Stimulated activated CD4-positive, alpha-beta T cell treated with anti-CD3 and anti-CD28 coated beads, TNF-alpha, amount 100 ng/mL, for 1 hour (primary cell): ENCODE measurements around the gene SCN2A.
"Not testable (repeated sequence)": the region's sequence is repeated elsewhere in the genome, so short reads cannot be mapped to it uniquely, and the experiment has no call there.

Experiments used
- DNase-seq, 3 donors: peaks; one replicate each; pipeline ENCODE4 v3.0.0-alpha.2; 2020; ENCODE audit warnings: low read depth in 3 of 3, low spot score in 1 of 3

SCN2A gene

DNA sequence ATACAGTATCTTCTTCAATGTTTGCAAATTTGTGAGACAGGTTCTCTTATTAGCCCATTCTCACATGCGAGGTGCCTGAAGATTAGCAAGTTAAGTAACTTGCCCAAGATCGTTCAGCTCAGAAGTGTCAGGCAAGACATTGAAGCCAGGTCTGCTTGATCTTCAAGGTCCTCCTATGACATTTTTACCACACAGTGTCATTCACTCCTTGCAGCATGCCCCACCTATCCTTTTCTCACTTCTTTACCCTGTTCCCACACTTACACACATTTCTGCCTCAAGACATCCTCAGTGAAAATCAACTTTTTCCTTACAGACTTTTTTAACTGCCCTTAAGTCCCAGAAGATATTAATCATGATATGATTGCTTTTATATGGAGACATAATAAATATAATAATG, 73.8 kb downstream of the SCN2A start:
- DNase-seq, result no peak

DNA sequence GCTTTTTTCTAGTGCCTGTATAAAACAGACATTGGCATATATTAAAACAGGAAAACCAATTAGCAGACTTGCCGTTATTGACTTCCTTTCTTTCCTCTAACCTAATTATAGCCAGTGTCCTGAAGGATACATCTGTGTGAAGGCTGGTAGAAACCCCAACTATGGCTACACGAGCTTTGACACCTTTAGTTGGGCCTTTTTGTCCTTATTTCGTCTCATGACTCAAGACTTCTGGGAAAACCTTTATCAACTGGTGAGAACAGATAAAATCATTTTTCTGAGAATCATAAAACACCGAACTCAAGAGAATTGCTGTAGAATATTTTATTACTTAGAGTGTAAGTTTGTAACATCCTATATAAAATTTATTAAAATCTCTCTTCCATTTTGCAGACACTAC, 74.3 kb downstream of the SCN2A start:
- DNase-seq, result no peak

- DNase-seq, result no peak
These were observed 89.1 kb downstream of the SCN2A start for GRCh38 chr2:165328272-165328671.

DNA sequence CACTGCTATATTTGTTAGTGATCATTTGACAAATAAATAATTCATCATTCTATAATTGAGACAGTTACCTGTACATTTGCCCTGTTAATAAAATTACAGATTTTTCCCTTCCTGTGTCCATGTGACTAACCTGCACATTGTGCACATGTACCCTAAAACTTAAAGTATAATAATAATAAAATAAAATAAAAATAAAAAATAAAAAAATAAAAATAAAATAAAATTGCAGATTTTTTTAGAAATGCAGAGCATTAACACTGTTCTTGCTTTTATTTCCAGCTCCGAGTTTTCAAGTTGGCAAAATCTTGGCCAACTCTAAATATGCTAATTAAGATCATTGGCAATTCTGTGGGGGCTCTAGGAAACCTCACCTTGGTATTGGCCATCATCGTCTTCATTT, 105.1 kb downstream of the SCN2A start:
- not testable (repeated sequence) for DNase-seq

GRCh38 chr2:165348441-165348840, 109.2 kb downstream of the SCN2A start:
- DNase-seq, result no peak

DNA sequence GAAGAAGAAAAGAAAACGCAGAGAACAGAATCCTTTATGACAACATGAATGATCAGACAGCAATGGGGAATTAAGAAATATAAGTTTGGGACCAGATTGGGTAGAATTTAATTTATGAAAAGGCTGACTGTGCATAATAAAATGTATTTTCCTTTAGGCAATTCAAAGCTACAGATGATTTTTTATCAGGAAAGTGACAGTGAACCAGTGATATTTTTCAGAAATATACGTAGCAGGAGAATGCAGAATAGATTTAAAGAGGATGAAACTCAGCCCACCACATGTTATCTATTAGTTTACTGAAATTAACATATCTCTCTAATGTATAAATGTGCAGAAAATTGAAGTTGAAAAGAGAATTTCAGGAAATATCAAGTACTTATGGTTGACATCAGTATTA, 110.0 kb downstream of the SCN2A start:
- DNase-seq, result no peak

GRCh38 chr2:165357758-165358157, 118.5 kb downstream of the SCN2A start:
- no peak for DNase-seq

- DNase-seq, result no peak
These were observed 122.3 kb downstream of the SCN2A start for GRCh38 chr2:165361514-165361913.

- no peak for DNase-seq
These were observed 130.1 kb downstream of the SCN2A start for GRCh38 chr2:165369131-165369897.

- DNase-seq, result no peak
These were observed 130.7 kb downstream of the SCN2A start for GRCh38 chr2:165369898-165370296.

DNA sequence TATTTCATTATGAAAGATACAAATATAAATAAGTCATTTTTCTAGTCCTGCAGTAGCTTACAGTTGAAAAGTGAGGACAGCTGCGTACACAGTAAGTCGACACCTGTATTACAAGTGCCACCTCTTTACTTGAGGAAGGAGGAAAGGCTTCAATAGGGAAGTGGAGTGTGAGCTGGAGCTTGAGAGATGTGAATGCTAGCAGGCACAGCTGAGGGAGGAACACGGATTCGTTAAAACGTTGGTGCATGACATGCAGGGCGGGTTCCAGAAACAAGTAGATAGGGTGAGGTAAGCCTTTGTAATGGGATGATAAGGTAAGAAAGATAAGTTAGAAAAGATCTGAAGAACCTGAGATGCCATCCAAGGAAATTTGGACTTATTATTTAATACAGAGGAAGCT, 132.1 kb downstream of the SCN2A start:
- no peak for DNase-seq

- DNase-seq, result no peak
These were observed 134.2 kb downstream of the SCN2A start for GRCh38 chr2:165373278-165374010.

GRCh38 chr2:165376571-165376975, 137.4 kb downstream of the SCN2A start:
- DNase-seq, result no peak

DNA sequence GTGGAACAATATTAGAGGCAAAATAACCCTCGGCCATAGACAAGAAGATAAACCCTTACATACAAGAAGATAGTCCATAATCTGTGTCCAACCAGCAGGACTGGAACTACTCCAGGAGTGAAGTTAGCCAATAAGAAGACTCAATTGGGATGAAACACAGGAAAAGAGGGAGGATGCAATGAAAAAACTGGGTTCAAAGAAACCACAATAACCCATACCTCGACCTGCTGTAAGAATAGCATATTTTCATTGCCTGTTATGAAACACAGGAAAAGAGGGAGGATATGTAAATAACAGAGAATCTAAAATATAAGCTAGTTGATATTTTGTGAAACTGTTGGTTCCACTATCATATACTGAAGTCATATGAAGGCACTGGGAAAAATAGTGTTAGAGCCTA, 143.1 kb downstream of the SCN2A start:
- DNase-seq, result no peak

GRCh38 chr2:165390875-165391274, 151.7 kb downstream of the SCN2A start:
- no peak for DNase-seq

DNA sequence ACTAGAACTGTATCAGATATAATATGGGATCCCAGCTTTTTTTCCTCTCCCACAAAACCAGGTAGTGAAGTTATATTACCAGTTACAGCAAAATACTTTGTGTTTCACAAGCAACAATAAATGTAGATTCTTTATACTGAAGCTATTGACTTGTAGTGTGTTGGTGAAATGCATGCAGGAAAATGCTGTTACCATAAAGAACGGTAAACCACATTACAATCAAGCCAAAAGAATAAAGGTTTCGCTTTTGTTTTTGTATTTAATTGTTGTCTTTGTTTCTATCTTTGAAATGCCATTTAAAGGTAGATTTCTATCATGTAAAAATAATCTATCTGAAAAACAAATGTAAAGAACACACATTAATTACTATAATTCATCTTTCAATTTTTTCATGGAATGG, 152.6 kb downstream of the SCN2A start:
- DNase-seq, result no peak

- DNase-seq, result not testable (repeated sequence)
These were observed 159.4 kb downstream of the SCN2A start for GRCh38 chr2:165398603-165399002.

DNA sequence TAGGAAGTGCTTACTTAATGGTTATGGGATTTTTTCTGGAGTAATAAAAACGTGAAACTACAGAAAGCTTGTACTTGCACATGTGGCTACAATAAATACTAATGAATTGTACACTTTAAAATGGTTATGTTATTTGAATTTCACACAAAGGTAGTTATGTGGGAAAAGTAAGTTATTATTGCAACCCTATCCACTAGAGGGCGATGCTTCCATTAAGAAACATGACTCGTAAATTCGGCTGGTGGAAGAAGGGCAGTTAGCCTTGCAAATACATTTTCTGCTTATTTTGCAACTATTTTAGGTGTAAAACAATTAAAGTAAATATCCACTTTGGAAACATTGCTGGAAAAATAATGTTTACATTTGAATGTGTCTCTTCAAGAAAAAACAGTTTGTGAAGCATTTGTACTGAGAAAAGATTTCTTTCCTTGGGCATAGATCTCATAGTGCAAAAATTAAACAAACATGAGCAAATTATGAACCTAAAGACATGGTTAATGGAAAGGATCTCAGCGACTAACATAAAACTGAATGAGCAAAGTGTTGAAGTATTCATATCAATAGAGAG, 162.2 kb downstream of the SCN2A start:
- DNase-seq, result no peak

GRCh38 chr2:165402162-165402561, 162.9 kb downstream of the SCN2A start:
- DNase-seq, result no peak

DNA sequence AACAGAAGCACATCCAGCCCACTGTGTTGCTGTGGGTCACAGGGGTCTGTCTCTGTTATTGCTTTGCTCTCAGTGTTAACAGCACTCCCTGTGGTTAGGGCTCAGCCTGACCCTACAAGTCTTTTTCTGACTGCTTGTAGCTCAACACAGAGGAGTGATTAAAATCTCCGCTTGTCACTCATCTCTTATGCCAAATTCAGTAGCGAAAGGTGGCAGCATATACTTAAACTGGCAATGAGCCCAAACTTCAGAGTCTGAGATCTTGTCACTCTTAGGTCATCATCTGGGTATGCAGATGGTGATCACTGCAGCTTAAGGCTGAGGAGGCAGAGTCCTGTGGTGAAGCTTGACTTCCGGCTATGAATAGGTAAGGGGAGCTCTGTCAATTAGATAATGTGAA, 167.0 kb downstream of the SCN2A start:
- no peak for DNase-seq

GRCh38 chr2:165407466-165407865, 168.3 kb downstream of the SCN2A start:
- DNase-seq, result no peak

DNA sequence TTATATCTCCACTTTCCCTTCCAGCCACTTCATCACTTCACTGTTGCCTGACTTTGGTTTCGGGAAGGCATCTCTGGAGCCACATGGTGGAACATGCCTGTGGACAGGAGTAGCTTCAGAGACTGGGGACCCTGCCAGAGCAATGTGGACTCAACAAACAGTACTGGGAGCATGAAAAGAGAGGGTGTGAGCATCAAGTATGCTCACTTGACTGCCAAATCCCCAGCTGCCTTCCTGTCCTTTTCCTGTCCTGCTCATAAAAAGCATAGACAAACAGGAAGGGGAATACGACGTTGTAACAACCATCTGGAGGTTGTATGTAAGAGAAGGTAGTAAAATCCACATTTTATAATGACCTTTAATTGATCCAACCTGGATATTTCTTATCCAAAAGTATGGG, 169.0 kb downstream of the SCN2A start:
- no peak for DNase-seq
